Measurements from ENCODE around the gene DUS4L. TPM values are rescaled to one million over a fixed set of nuclear protein-coding genes. Genes with fewer than 3 reads are reported as not detected.

Gene DUS4L
- total RNA-seq, 1 donor from 2014 or later = 12.4 TPM

- peaks cover 16% of the 10 kb centered on the region for H3K36me3 Mint-ChIP-seq
- no peak for DNase-seq (ENCODE audit: extremely low spot score, unreplicated experiment)
- H3K27me3 Mint-ChIP-seq = no peaks in the 10 kb centered on the region
- no peak overlapping the region for H3K27ac Mint-ChIP-seq
- H3K9me3 Mint-ChIP-seq = no peaks in the 10 kb centered on the region
- no peaks in the 10 kb centered on the region for H3K4me1 Mint-ChIP-seq (ENCODE audit: unreplicated experiment)
- no peak for TF ChIP-seq CTCF (conservative IDR thresholded peaks at IDR 0.05)
- H3K4me3 Mint-ChIP-seq = no peak overlapping the region
Observed at GRCh38 chr7:107570298-107570697, 6.5 kb downstream of the DUS4L start.

GRCh38 chr7:107573537-107573936, 9.8 kb downstream of the DUS4L start:
- no peak for DNase-seq (ENCODE audit: extremely low spot score, unreplicated experiment)
- Mint-ChIP-seq H3K4me3 (no peak overlapping the region), H3K36me3 (peaks cover 11% of the 10 kb centered on the region), H3K27ac (no peak overlapping the region), H3K9me3 (no peaks in the 10 kb centered on the region), H3K4me1 (ENCODE audit: unreplicated experiment) (no peaks in the 10 kb centered on the region), H3K27me3 (no peaks in the 10 kb centered on the region)
- TF ChIP-seq CTCF (conservative IDR thresholded peaks at IDR 0.05) = no peak

- Mint-ChIP-seq H3K9me3 (no peaks in the 10 kb centered on the region), H3K27ac (peak overlapping the region; percentile 88), H3K4me1 (ENCODE audit: unreplicated experiment) (peaks cover 9% of the 10 kb centered on the region), H3K36me3 (peaks cover 6% of the 10 kb centered on the region), H3K27me3 (no peaks in the 10 kb centered on the region), H3K4me3 (peak overlapping the region; percentile 92)
- no peak for TF ChIP-seq CTCF (conservative IDR thresholded peaks at IDR 0.05)
- DNase-seq (ENCODE audit: extremely low spot score, unreplicated experiment) = no peak
Observed at GRCh38 chr7:107579554-107579884, 15.7 kb downstream of the DUS4L start.

- Mint-ChIP-seq H3K27ac (peak within 1 kb of the TSS; percentile 88), H3K9me3 (peaks cover under 1% of the 10 kb centered on the region), H3K27me3 (no peaks in the 10 kb centered on the region), H3K4me1 (ENCODE audit: unreplicated experiment) (peaks cover 11% of the 10 kb centered on the region), H3K36me3 (peaks cover 6% of the 10 kb centered on the region), H3K4me3 (peak within 1 kb of the TSS; percentile 92)
- DNase-seq (ENCODE audit: extremely low spot score, unreplicated experiment) = peak; percentile 78
- TF ChIP-seq CTCF (conservative IDR thresholded peaks at IDR 0.05) = peak; percentile 50
Observed at GRCh38 chr7:107579885-107580715, 16.3 kb downstream of the DUS4L start, which contains the start of gene BCAP29. Gene BCAP29, plus strand, starts transcription at chr7:107580246. Its CDS starts 527 bp downstream, at chr7:107580773.

GRCh38 chr7:107580716-107581383, 17.1 kb downstream of the DUS4L start:
- H3K36me3 Mint-ChIP-seq = peaks cover 8% of the 10 kb centered on the region
- TF ChIP-seq CTCF (conservative IDR thresholded peaks at IDR 0.05) = no peak
- peaks cover 14% of the 10 kb centered on the region for H3K4me1 Mint-ChIP-seq (ENCODE audit: unreplicated experiment)
- H3K4me3 Mint-ChIP-seq = peak overlapping the region; percentile 89
- DNase-seq (ENCODE audit: extremely low spot score, unreplicated experiment) = no peak
- H3K9me3 Mint-ChIP-seq = peaks cover 4% of the 10 kb centered on the region
- H3K27me3 Mint-ChIP-seq = no peaks in the 10 kb centered on the region
- H3K27ac Mint-ChIP-seq = peak overlapping the region; percentile 74
